ENCODE data around the gene ARSI. TPM values are rescaled to one million over a fixed set of nuclear protein-coding genes. Genes with fewer than 3 reads are reported as not detected.

ARSI gene
- polyA plus RNA-seq, 2 of the 4 experiments (the other 2 are of a cell fraction): 2.9 to 22.0 TPM

DNA sequence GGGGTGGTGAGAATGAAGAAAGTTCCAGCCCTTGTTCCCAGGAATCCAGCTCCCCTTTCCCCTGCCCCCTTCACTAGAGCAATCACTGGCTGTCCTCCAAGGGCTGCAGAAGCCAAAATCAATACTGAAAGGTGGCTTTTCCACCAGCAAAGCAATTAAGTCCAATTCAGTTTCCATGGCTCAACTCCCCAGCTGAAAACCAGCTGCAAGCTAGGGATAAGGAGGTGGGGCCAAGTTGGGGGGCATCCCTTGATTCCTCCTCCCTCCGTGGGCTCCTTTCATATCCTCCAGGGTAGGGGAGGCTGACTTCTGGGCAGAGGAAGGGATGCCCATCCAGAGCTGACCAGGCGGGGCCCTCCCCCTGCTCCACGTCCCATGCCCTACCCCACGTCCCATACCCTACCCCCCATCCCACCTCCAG, 35.8 kb downstream of the ARSI start:
- peak overlapping the region in 1 of 2 experiments; percentile 67; a peak in 3 of 6 replicates for H3K27ac ChIP-seq
- TF ChIP-seq, protein P1, sequence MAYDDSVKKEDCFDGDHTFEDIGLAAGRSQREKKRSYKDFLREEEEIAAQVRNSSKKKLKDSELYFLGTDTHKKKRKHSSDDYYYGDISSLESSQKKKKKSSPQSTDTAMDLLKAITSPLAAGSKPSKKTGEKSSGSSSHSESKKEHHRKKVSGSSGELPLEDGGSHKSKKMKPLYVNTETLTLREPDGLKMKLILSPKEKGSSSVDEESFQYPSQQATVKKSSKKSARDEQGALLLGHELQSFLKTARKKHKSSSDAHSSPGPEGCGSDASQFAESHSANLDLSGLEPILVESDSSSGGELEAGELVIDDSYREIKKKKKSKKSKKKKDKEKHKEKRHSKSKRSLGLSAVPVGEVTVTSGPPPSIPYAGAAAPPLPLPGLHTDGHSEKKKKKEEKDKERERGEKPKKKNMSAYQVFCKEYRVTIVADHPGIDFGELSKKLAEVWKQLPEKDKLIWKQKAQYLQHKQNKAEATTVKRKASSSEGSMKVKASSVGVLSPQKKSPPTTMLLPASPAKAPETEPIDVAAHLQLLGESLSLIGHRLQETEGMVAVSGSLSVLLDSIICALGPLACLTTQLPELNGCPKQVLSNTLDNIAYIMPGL (CRISPR knock-in tag; IDR thresholded peaks at IDR 0.05; ENCODE audit: borderline replicate concordance): no peak
- no peak for TF ChIP-seq MAFK (IDR thresholded peaks at IDR 0.05; ENCODE audit: partially characterized antibody)
- TF ChIP-seq FOSL2 (IDR thresholded peaks at IDR 0.05): no peak
- TF ChIP-seq FOSL2 (CRISPR knock-in tag; IDR thresholded peaks at IDR 0.05): no peak
- no peak for TF ChIP-seq CEBPB (IDR thresholded peaks at IDR 0.05)
- TF ChIP-seq ESRRA (IDR thresholded peaks at IDR 0.05; ENCODE audit: borderline replicate concordance, low read length): no peak
- FAIRE-seq (no peak), DNase-seq (ENCODE audit: low read depth in 1 of 2, low spot score in 1 of 2) (no peak), ATAC-seq (no peak)
- 90% methylated on average over 2 of the region's 4 CpGs for WGBS (ENCODE audit: missing lambda C conversion rate)
- POLR2A ChIA-PET: no interaction called here
- peaks cover 51% of the 10 kb centered on the region for H3K4me1 ChIP-seq
- H3K4me3 ChIP-seq: no peak overlapping the region
- H3K4me2 ChIP-seq: no peak overlapping the region
- CTCF ChIA-PET: interaction anchor here (1.3 to 8.2 kb wide), 5 partner anchors 8 to 95 kb away, joined by 3 to 155 read pairs (median 4); partner anchors contain the start of gene ARSI
- H3K9me3 ChIP-seq: no peaks in the 10 kb centered on the region

DNA sequence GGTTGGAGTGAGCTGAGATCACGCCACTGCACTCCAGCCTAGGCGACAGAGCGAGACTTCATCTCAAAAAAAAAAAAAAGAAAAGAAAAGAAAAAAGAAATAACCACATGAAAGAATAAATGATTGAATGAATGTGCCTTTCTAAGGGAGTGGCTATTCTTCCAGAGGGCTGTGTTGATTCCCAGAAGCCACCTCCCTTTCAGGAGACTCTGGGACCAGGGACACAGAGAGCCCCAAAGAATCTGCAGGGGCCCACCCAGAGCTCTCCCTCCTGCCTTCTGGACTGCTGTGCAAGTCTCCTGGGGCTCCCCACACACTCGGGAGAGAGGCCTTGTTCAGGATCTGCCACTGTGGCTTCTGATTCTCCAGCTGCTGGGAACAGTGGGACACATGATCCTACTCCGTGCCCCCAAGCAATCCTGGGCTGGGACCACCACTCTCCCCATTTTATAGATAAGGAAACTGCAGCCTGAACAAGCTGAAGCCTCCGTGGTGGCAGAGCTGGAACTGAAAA, 36.8 kb downstream of the ARSI start:
- Histone ChIP-seq H3K4me1 (peaks cover 60% of the 10 kb centered on the region), H3K4me3 (no peak overlapping the region), H3K9me3 (no peaks in the 10 kb centered on the region), H3K4me2 (no peak overlapping the region), H3K27ac (peak overlapping the region in 1 of 2 experiments; percentile 67; a peak in 3 of 6 replicates)
- no peak for ATAC-seq
- TF ChIP-seq NFE2L2 (conservative IDR thresholded peaks at IDR 0.05; ENCODE audit: low read length) (no peak), ZSCAN20 (CRISPR knock-in tag; IDR thresholded peaks at IDR 0.05) (no peak), ZC3H11A (IDR thresholded peaks at IDR 0.05) (no peak), EHF (CRISPR knock-in tag; IDR thresholded peaks at IDR 0.05) (no peak), CBX2 (IDR thresholded peaks at IDR 0.05; ENCODE audit: borderline replicate concordance, low read depth) (no peak), MAZ (IDR thresholded peaks at IDR 0.05; ENCODE audit: borderline replicate concordance, low read depth, low read length) (no peak), RCOR1 (IDR thresholded peaks at IDR 0.05; ENCODE audit: low read depth, low read length) (no peak), RFX5 (IDR thresholded peaks at IDR 0.05) (no peak), GATA3 (IDR thresholded peaks at IDR 0.05; ENCODE audit: borderline replicate concordance) (no peak), HOXB13 (CRISPR knock-in tag; IDR thresholded peaks at IDR 0.05; ENCODE audit: low read depth) (no peak)
- TF ChIP-seq, protein P2, sequence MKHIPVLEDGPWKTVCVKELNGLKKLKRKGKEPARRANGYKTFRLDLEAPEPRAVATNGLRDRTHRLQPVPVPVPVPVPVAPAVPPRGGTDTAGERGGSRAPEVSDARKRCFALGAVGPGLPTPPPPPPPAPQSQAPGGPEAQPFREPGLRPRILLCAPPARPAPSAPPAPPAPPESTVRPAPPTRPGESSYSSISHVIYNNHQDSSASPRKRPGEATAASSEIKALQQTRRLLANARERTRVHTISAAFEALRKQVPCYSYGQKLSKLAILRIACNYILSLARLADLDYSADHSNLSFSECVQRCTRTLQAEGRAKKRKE (CRISPR knock-in tag; IDR thresholded peaks at IDR 0.05; ENCODE audit: low read depth): no peak
- TF ChIP-seq, protein P3, sequence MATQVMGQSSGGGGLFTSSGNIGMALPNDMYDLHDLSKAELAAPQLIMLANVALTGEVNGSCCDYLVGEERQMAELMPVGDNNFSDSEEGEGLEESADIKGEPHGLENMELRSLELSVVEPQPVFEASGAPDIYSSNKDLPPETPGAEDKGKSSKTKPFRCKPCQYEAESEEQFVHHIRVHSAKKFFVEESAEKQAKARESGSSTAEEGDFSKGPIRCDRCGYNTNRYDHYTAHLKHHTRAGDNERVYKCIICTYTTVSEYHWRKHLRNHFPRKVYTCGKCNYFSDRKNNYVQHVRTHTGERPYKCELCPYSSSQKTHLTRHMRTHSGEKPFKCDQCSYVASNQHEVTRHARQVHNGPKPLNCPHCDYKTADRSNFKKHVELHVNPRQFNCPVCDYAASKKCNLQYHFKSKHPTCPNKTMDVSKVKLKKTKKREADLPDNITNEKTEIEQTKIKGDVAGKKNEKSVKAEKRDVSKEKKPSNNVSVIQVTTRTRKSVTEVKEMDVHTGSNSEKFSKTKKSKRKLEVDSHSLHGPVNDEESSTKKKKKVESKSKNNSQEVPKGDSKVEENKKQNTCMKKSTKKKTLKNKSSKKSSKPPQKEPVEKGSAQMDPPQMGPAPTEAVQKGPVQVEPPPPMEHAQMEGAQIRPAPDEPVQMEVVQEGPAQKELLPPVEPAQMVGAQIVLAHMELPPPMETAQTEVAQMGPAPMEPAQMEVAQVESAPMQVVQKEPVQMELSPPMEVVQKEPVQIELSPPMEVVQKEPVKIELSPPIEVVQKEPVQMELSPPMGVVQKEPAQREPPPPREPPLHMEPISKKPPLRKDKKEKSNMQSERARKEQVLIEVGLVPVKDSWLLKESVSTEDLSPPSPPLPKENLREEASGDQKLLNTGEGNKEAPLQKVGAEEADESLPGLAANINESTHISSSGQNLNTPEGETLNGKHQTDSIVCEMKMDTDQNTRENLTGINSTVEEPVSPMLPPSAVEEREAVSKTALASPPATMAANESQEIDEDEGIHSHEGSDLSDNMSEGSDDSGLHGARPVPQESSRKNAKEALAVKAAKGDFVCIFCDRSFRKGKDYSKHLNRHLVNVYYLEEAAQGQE (IDR thresholded peaks at IDR 0.05): no peak
- ChIA-PET POLR2A (no interaction called here), CTCF (interaction anchor here (0.7 to 8.2 kb wide), 6 partner anchors 9 to 909 kb away, joined by 3 to 155 read pairs (median 4); partner anchors contain the start of gene ARSI)
- 78% methylated on average over 6 of the region's 6 CpGs for WGBS (ENCODE audit: missing lambda C conversion rate)
- no peak for DNase-seq (ENCODE audit: low read depth in 1 of 2, low spot score in 1 of 2)
- FAIRE-seq: no peak
